Brain pericyte (primary cell): Measurements from ENCODE around the gene SLC35A3.
"Not testable (repeated sequence)": the region's sequence is repeated elsewhere in the genome, so short reads cannot be mapped to it uniquely, and the experiment has no call there.

ENCODE experiments used
- DNase-seq: peaks from one replicate; pipeline ENCODE4 v3.0.0-alpha.2; 2012; ENCODE audit warnings: low read depth, low spot score

The SLC35A3 gene

GRCh38 chr1:99972066-99972465, 2.3 kb downstream of the SLC35A3 start:
- DNase-seq = not testable (repeated sequence)

- no peak for DNase-seq
These were observed 5.7 kb downstream of the SLC35A3 start for GRCh38 chr1:99975529-99975928.

- DNase-seq = not testable (repeated sequence)
These were observed 7.5 kb downstream of the SLC35A3 start for GRCh38 chr1:99977326-99977725.

- DNase-seq = no peak
These were observed 8.4 kb downstream of the SLC35A3 start for GRCh38 chr1:99978218-99978617.

- no peak for DNase-seq
These were observed 9.3 kb downstream of the SLC35A3 start for GRCh38 chr1:99979091-99979490.

- DNase-seq = no peak
These were observed 11.1 kb downstream of the SLC35A3 start for GRCh38 chr1:99980928-99981327.

GRCh38 chr1:99986656-99987225, 16.9 kb downstream of the SLC35A3 start:
- DNase-seq = no peak

GRCh38 chr1:99988210-99988765, 18.5 kb downstream of the SLC35A3 start:
- DNase-seq = no peak

GRCh38 chr1:99992044-99992722, 22.4 kb downstream of the SLC35A3 start:
- no peak for DNase-seq

GRCh38 chr1:99992760-99993467, 23.1 kb downstream of the SLC35A3 start:
- DNase-seq = no peak

- no peak for DNase-seq
These were observed 23.7 kb downstream of the SLC35A3 start for GRCh38 chr1:99993468-99993845.

- no peak for DNase-seq
These were observed 24.7 kb downstream of the SLC35A3 start for GRCh38 chr1:99994496-99994895.

- DNase-seq = no peak
These were observed 27.2 kb downstream of the SLC35A3 start for GRCh38 chr1:99996951-99997350.

GRCh38 chr1:100001462-100001861, 31.7 kb downstream of the SLC35A3 start:
- DNase-seq = no peak

- DNase-seq = no peak
These were observed 35.6 kb downstream of the SLC35A3 start for GRCh38 chr1:100005424-100005823.

GRCh38 chr1:100006688-100007087, 36.9 kb downstream of the SLC35A3 start:
- no peak for DNase-seq

GRCh38 chr1:100009458-100009857, 39.7 kb downstream of the SLC35A3 start:
- no peak for DNase-seq

- no peak for DNase-seq
These were observed 41.0 kb downstream of the SLC35A3 start for GRCh38 chr1:100010804-100011203.

- DNase-seq = no peak
These were observed 49.4 kb downstream of the SLC35A3 start for GRCh38 chr1:100019220-100019619.

- DNase-seq = no peak
These were observed 53.7 kb downstream of the SLC35A3 start for GRCh38 chr1:100023482-100023881.

GRCh38 chr1:100027212-100027611, 57.4 kb downstream of the SLC35A3 start:
- DNase-seq = no peak

GRCh38 chr1:100028765-100029164, 59.0 kb downstream of the SLC35A3 start:
- no peak for DNase-seq

GRCh38 chr1:100034470-100034869, 64.7 kb downstream of the SLC35A3 start:
- DNase-seq = no peak
